Esophagus squamous epithelium (tissue), 5 donors: Measurements from ENCODE around the gene EPC1. TPM values are rescaled to one million over a fixed set of nuclear protein-coding genes. Genes with fewer than 3 reads are reported as not detected.
A peak's percentile ranks its signal among the peaks of the same experiment; 100 is the strongest.

Experiments used
- DNase-seq: peaks from one replicate; lab custom pipeline; 2025; lab: John Stamatoyannopoulos, UW
- H3K27ac ChIP-seq, 4 donors: fragments of 200-600 bp; sonication (generic); one replicate each; pipeline ENCODE4 v1.5.1; 2016 to 2019; ENCODE audit warnings: mild to moderate bottlenecking in 1 of 4
- H3K27me3 ChIP-seq, 4 donors: fragments of 200-600 bp; sonication (generic); 1 replicate in 3 of 4; 2 replicates in 1 of 4; pipeline versions ENCODE4 v1.5.1 to v1.6.0; 2017 to 2021; ENCODE audit warnings: antibody characterized with exemption in 1 of 4
- H3K36me3 ChIP-seq, 3 donors: fragments of 200-600 bp; sonication (generic); one replicate each; pipeline ENCODE4 v1.5.1; 2016 to 2019
- H3K4me1 ChIP-seq, 3 donors: fragments of 200-600 bp; sonication (generic); one replicate each; pipeline ENCODE4 v1.5.1; 2017 to 2019
- H3K4me3 ChIP-seq, 4 donors: fragments of 200-600 bp; sonication (generic); 1 replicate in 3 of 4; 2 replicates in 1 of 4; pipeline ENCODE4 v1.5.1; 2016 to 2019; ENCODE audit warnings: mild to moderate bottlenecking in 2 of 4, moderate library complexity in 1 of 4
- H3K9me3 ChIP-seq, 3 donors: fragments of 200-600 bp; sonication (generic); one replicate each; pipeline ENCODE4 v1.5.1; 2016 to 2019
- POLR2A ChIP-seq, 4 donors: fragments of 450-650 bp; IDR thresholded peaks; one replicate each; pipeline ENCODE4 v1.6.1; 2017; ENCODE audit warnings: antibody characterized with exemption in 4 of 4, mild to moderate bottlenecking in 4 of 4, moderate library complexity in 3 of 4
- WGBS, 2 donors: methylation state at CpG; one replicate each; pipeline ENCODE4 v1.1.5; 2018; 5-methylcytosine and 5-hydroxymethylcytosine counted together
- intact Hi-C: fragments of 100-400 bp; cut with DNase I; formaldehyde crosslinking; loops from one replicate; pipeline ENCODE4 v1.15.0; 2022
- total RNA-seq, 4 donors: library from RNA; depleted of rRNA; stranded (reverse); fragments of >200 nt; gene quantifications; one replicate each; pipeline ENCODE4 v1.1.0, GENCODE V29; 2016
- TF ChIP-seq, protein P1 (sequence below), 6 experiments: fragments of 450-650 bp in 4 of 6; fragments of 200-600 bp in 2 of 6; sonication (generic) in 2 of 6; IDR thresholded peaks; one replicate each; pipeline ENCODE4 v1.5.1; 2016 to 2019; ENCODE audit warnings: antibody characterized with exemption in 6 of 6, mild to moderate bottlenecking in 4 of 6, moderate library complexity in 4 of 6
- donor health status: DM: yes; HTN: yes; CAD: no.

EPC1 gene
- total RNA-seq, 4 donors from 2014 or later, result 12.3 to 31.7 (median 21.7) TPM

DNA sequence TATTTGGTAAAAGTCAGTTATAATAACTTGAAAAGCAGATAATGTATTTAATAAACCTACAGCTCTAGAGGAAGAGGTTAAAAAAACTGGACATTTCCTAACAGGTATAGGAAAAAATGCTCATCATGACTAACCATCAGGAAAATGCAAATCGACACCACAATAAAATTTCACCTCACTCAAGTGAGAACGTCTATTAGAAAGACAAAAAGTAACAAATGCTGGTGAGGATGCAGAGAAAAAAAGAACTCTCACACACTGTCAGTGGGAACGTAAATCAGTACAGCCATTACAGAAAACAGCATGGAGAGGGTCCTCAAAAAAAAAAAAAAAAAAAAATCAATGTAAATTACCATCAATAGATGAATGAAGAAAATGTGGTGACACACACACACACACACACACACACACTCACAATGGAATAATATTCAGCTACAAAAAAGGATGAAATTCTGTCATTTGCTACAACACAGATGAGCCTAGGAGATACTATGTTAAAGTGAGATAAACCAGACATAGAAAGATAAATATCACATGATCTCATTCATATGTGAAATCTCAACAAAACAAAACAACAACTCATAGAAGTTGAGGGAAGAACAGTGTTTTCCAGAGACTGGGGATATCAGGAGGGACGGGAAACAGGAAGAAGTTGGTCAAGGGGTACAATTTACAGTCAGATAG lies 20.1 kb downstream of the EPC1 start:
- H3K4me1 ChIP-seq, result peaks cover 5 to 89% (median 44%) of the 10 kb centered on the region in 3 donors
- DNase-seq, result no peak
- WGBS, 2 donors, result 61 to 65% methylated on average over 4 of the region's 4 CpGs

DNA sequence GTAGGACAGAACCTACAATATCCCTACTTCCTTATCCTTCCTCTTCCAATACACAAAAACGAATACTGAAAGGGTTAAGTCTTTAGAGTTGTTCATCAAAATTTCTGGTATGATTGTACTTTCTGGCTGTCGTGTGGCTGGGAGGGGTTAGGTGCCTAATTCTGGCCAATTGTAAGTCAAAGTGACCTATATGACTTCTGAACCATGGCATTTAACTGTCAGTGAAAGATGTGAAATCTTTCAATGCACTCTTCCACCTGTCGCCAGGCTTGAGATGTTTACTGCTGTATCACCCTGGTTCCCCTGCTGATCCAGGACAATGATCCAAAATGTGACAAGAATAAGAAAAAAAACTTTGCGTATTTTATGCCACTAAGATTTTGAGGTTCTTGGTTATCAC lies 20.8 kb downstream of the EPC1 start:
- Histone ChIP-seq H3K27ac (no peak overlapping the region), H3K9me3 (no peaks in the 10 kb centered on the region), H3K36me3 (peaks cover 0 to 5% (median 0%) of the 10 kb centered on the region in 3 donors), H3K4me1 (peaks cover 5 to 84% (median 40%) of the 10 kb centered on the region in 3 donors), H3K4me3 (no peak overlapping the region), H3K27me3 (no peaks in the 10 kb centered on the region)
- TF ChIP-seq, protein P1, sequence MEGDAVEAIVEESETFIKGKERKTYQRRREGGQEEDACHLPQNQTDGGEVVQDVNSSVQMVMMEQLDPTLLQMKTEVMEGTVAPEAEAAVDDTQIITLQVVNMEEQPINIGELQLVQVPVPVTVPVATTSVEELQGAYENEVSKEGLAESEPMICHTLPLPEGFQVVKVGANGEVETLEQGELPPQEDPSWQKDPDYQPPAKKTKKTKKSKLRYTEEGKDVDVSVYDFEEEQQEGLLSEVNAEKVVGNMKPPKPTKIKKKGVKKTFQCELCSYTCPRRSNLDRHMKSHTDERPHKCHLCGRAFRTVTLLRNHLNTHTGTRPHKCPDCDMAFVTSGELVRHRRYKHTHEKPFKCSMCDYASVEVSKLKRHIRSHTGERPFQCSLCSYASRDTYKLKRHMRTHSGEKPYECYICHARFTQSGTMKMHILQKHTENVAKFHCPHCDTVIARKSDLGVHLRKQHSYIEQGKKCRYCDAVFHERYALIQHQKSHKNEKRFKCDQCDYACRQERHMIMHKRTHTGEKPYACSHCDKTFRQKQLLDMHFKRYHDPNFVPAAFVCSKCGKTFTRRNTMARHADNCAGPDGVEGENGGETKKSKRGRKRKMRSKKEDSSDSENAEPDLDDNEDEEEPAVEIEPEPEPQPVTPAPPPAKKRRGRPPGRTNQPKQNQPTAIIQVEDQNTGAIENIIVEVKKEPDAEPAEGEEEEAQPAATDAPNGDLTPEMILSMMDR (IDR thresholded peaks at IDR 0.05), result no peak
- TF ChIP-seq POLR2A (IDR thresholded peaks at IDR 0.05), result no peak
- WGBS, 2 donors, result 49 to 52% methylated on average over 4 of the region's 4 CpGs
- intact Hi-C loops, result no loop called here
- DNase-seq, result no peak

More for the DNA sequence above, 20.1 kb downstream of the EPC1 start:
- Histone ChIP-seq H3K27ac (no peak overlapping the region), H3K4me3 (no peak overlapping the region), H3K27me3 (no peaks in the 10 kb centered on the region), H3K36me3 (no peaks in the 10 kb centered on the region), H3K9me3 (no peaks in the 10 kb centered on the region)
- intact Hi-C loops, result no loop called here
- no peak for TF ChIP-seq POLR2A (IDR thresholded peaks at IDR 0.05)
- TF ChIP-seq, protein P1 (IDR thresholded peaks at IDR 0.05), result no peak

DNA sequence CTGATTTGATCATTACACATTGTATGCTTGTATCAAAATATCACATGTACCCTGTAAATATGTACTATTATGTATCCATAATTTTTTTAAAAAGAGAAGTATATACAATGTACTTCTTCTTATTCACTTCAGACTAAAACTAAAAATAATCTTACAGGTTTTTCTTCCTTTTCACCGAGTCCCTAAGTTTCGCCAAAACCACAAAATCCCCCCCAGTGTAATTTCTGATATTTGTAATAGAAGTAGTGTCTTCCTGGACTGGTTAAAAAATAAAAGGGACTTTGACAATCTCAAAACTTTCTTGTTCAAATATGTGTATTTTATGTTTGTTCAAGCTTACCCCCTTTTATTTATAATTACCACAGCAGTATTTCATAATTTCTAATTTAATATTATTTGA lies 23.9 kb downstream of the EPC1 start:
- Histone ChIP-seq H3K4me1 (peaks cover 0 to 80% (median 33%) of the 10 kb centered on the region in 3 donors), H3K36me3 (peaks cover 0 to 6% (median 0%) of the 10 kb centered on the region in 3 donors), H3K9me3 (no peaks in the 10 kb centered on the region), H3K4me3 (no peak overlapping the region), H3K27ac (no peak overlapping the region), H3K27me3 (no peaks in the 10 kb centered on the region)
- 63 to 77% methylated on average over 2 of the region's 2 CpGs for WGBS, 2 donors
- intact Hi-C loops, result no loop called here
- DNase-seq, result no peak
- no peak for TF ChIP-seq POLR2A (IDR thresholded peaks at IDR 0.05)
- TF ChIP-seq, protein P1 (IDR thresholded peaks at IDR 0.05), result no peak

DNA sequence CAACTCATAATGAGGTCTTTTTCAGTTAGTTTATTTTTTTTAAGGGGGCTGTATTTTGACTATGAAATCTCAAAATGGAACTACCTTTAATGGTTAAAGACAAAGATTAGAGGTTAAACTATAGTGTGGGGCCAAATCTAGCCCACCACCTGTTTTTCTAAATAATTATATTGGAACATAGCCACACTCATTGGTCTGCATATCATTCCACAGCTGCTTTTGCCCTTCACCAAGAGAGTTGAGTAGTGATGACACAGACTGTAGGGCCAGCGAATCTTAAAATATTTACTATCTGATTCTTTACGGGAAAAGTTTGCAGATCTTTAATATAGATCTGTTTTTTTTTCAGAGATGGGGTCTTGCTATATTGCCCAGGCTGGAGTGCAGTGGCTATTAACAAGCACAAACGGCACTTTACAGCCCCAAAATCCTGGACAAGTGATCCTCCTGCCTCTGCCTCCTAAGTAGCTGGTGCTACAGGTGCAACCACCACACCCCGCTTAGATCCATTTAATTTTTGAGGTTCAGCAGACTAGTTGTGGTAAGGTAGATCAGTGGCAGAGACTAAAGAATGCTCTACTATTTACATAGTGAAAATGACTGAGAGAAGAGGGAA lies 25.8 kb downstream of the EPC1 start:
- TF ChIP-seq, protein P1 (IDR thresholded peaks at IDR 0.05), result no peak
- no peak for TF ChIP-seq POLR2A (IDR thresholded peaks at IDR 0.05)
- H3K9me3 ChIP-seq, result no peaks in the 10 kb centered on the region
- peaks cover 3 to 80% (median 26%) of the 10 kb centered on the region in 3 donors for H3K4me1 ChIP-seq
- no peaks in the 10 kb centered on the region for H3K27me3 ChIP-seq
- no peak overlapping the region for H3K27ac ChIP-seq
- 98 to 100% methylated on average over 4 of the region's 4 CpGs for WGBS, 2 donors
- peaks cover 0 to 6% (median 0%) of the 10 kb centered on the region in 3 donors for H3K36me3 ChIP-seq
- intact Hi-C loops, result no loop called here
- H3K4me3 ChIP-seq, result no peak overlapping the region
- no peak for DNase-seq

DNA sequence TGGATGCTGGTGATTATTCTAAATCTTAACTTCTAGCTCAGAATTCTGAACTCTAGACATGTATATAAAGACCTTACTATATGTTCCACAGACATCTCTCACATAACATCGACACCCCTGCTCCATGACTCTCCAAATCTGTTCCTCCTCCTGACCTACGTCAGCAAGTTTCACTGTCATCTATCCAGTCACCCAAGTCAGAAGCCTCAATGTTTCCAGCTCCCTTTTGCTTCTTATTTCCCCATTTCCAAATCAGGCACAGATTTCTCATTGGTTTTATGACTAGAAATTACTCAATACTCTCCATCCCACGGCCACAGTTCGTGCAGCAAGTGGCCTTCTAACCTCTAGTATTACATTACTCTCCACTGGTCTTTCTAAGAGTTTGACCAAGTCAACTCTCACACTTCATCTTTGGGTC lies 28.5 kb downstream of the EPC1 start:
- Histone ChIP-seq H3K27me3 (no peaks in the 10 kb centered on the region), H3K9me3 (no peaks in the 10 kb centered on the region), H3K36me3 (peaks cover 0 to 6% (median 0%) of the 10 kb centered on the region in 3 donors), H3K27ac (peak overlapping the region in 2 of 4 donors; percentile 6 to 10), H3K4me1 (peaks cover 8 to 84% (median 30%) of the 10 kb centered on the region in 3 donors), H3K4me3 (no peak overlapping the region)
- TF ChIP-seq, protein P1 (IDR thresholded peaks at IDR 0.05), result no peak
- no peak for TF ChIP-seq POLR2A (IDR thresholded peaks at IDR 0.05)
- no peak for DNase-seq
- intact Hi-C loops, result no loop called here
- 64 to 65% methylated on average over 4 of the region's 4 CpGs for WGBS, 2 donors
